Stomach (tissue), 9 donors: ENCODE results near the gene EIF4E1B. TPM values are rescaled to one million over a fixed set of nuclear protein-coding genes. Genes with fewer than 3 reads are reported as not detected.

Source experiments
- DNase-seq, 2 donors: peaks; one replicate each; pipeline versions ENCODE4 v3.0.0 to v3.0.0-alpha.2; 2013 to 2019
- H3K27ac ChIP-seq, 5 donors: fragments of 200-600 bp in 4 of 5; sonication (generic) in 4 of 5; one replicate each; pipeline ENCODE4 v1.5.1; 2013 to 2019; ENCODE audit warnings: mild to moderate bottlenecking in 1 of 5, moderate library complexity in 1 of 5
- H3K27me3 ChIP-seq, 3 donors: fragments of 200-600 bp; sonication (generic); one replicate each; pipeline ENCODE4 v1.5.1; 2017 to 2019; ENCODE audit warnings: mixed run types in 1 of 3
- H3K36me3 ChIP-seq, 4 donors: fragments of 200-600 bp; sonication (generic); 1 replicate in 3 of 4; 2 replicates in 1 of 4; pipeline ENCODE4 v1.5.1; 2016 to 2019
- H3K4me1 ChIP-seq, 4 donors: fragments of 200-600 bp; sonication (generic); one replicate each; pipeline ENCODE4 v1.5.1; 2016 to 2019
- H3K4me3 ChIP-seq, 4 donors: fragments of 200-600 bp; sonication (generic) in 3 of 4; one replicate each; pipeline ENCODE4 v1.5.1; 2016 to 2019; ENCODE audit warnings: mild to moderate bottlenecking in 1 of 4
- H3K9me3 ChIP-seq, 4 donors: fragments of 200-600 bp; sonication (generic); one replicate each; pipeline ENCODE4 v1.5.1; 2016 to 2019
- CTCF ChIP-seq, 7 experiments: fragments of 450-650 bp in 4 of 7; fragments of 200-600 bp in 3 of 7; sonication (generic) in 3 of 7; IDR thresholded peaks; one replicate each; pipeline ENCODE4 v1.5.1; 2016 to 2019; ENCODE audit warnings: antibody characterized with exemption in 7 of 7, control low read depth in 2 of 7, mild to moderate bottlenecking in 1 of 7
- EP300 ChIP-seq: sonication (generic); formaldehyde crosslinking; IDR thresholded peaks from one replicate; pipeline ENCODE4 v1.6.1; 2017; ENCODE audit warnings: antibody characterized with exemption
- POLR2A ChIP-seq, 4 donors: fragments of 450-650 bp; IDR thresholded peaks; one replicate each; pipeline ENCODE4 v1.6.1; 2016; ENCODE audit warnings: antibody characterized with exemption in 4 of 4, control low read depth in 2 of 4, mild to moderate bottlenecking in 1 of 4, moderate library complexity in 1 of 4
- POLR2AphosphoS5 ChIP-seq, 3 donors: sonication (generic); formaldehyde crosslinking; IDR thresholded peaks; one replicate each; pipeline ENCODE4 v1.6.1; 2016; ENCODE audit warnings: antibody characterized with exemption in 3 of 3
- WGBS, 5 donors: extraction: QIAGEN DNeasy Blood & Tissue Kit in 3 of 5; methylation state at CpG; one replicate each; pipeline versions ENCODE4 v1.1.5 to v1.1.7; 2013 to 2018; 5-methylcytosine and 5-hydroxymethylcytosine counted together
- intact Hi-C: fragments of 100-400 bp; cut with DNase I; formaldehyde crosslinking; loops from one replicate; pipeline ENCODE4 v1.15.1; 2023; ENCODE audit warnings: low total_unique reads
- polyA plus RNA-seq, 3 donors: library from polyadenylated mRNA; stranded (reverse); fragments of 200-250 nt; gene quantifications; one replicate each; pipeline ENCODE4 v1.2.3, GENCODE V29; 2013
- small RNA-seq, 4 donors: library from RNA; depleted of rRNA; stranded (forward); fragments of <200 nt; gene quantifications; one replicate each; pipeline ENCODE3, GENCODE V24; 2016
- total RNA-seq, 5 donors: library from RNA; depleted of rRNA; stranded (reverse); fragments of >200 nt; gene quantifications; one replicate each; pipeline versions ENCODE4 v1.1.0 to v1.2.3, GENCODE V29; 2014 to 2016
- donor health status: healthy with polysubstance abuse.
- donor health status: Bipolar disorder and iron deficiency.
- donor health status: healthy.

Gene EIF4E1B
- total and polyA plus RNA-seq, 8 donors: not detected

GRCh38 chr5:176695073-176695472 is 64.6 kb downstream of the EIF4E1B start:
- DNase-seq: no peak
- H3K4me3 ChIP-seq: no peak overlapping the region
- H3K9me3 ChIP-seq: no peaks in the 10 kb centered on the region
- H3K27ac ChIP-seq: no peak overlapping the region
- intact Hi-C loops: no loop called here
- H3K36me3 ChIP-seq: no peaks in the 10 kb centered on the region
- peaks cover 0 to 100% (median 44%) of the 10 kb centered on the region in 3 donors for H3K27me3 ChIP-seq
- no peak for TF ChIP-seq POLR2AphosphoS5 (IDR thresholded peaks at IDR 0.05)
- TF ChIP-seq EP300: no peak
- TF ChIP-seq POLR2A (IDR thresholded peaks at IDR 0.05): no peak
- no peak for TF ChIP-seq CTCF (IDR thresholded peaks at IDR 0.05)
- 62 to 80% (median 69%) methylated on average over 8 of the region's 8 CpGs for WGBS, 5 donors
- peaks cover 0 to 12% (median 9%) of the 10 kb centered on the region in 4 donors for H3K4me1 ChIP-seq

Small RNAs within 50 kb of the gene (small RNA-seq; reads per million reads assigned to genes)
- 0 reads per million in 4 donors for gene MIR4281

Other genes starting within 250 kb of the EIF4E1B start
- gene NOP16, start 242.1 kb upstream of the EIF4E1B start, total RNA-seq: 10 to 100 TPM in 2 of 5 donors, 1 to 10 TPM in 2, not detected in 1; 4.3 to 55.8 (median 9.2) TPM
- 10 to 100 TPM; 30.9 to 55.5 (median 38.0) TPM for gene NOP16, start 242.1 kb upstream of the EIF4E1B start, polyA plus RNA-seq
- 100 to 1,000 TPM in 4 of 5 donors, 10 to 100 TPM in 1; 47.2 to 233 (median 181) TPM for gene HIGD2A, start 241.9 kb upstream of the EIF4E1B start, total RNA-seq
- gene HIGD2A, start 241.9 kb upstream of the EIF4E1B start, polyA plus RNA-seq: 100 to 1,000 TPM; 207 to 248 (median 243) TPM
- 100 to 1,000 TPM in 4 of 5 donors, 10 to 100 TPM in 1; 81.9 to 427 (median 179) TPM for gene CLTB, start 214.1 kb upstream of the EIF4E1B start, total RNA-seq
- gene CLTB, start 214.1 kb upstream of the EIF4E1B start, polyA plus RNA-seq: 100 to 1,000 TPM; 171 to 280 (median 274) TPM
- gene FAF2, start 182.3 kb upstream of the EIF4E1B start, total RNA-seq: 10 to 100 TPM; 20.6 to 57.2 (median 39.3) TPM
- 10 to 100 TPM in 1 of 3 donors, 1 to 10 TPM in 2; 5.7 to 11.9 (median 9.8) TPM for gene FAF2, start 182.3 kb upstream of the EIF4E1B start, polyA plus RNA-seq
- 100 to 1,000 TPM in 1 of 5 donors, 10 to 100 TPM in 3, 1 to 10 TPM in 1; 6.6 to 176 (median 30.6) TPM for gene RNF44, start 93.3 kb upstream of the EIF4E1B start, total RNA-seq
- gene RNF44, start 93.3 kb upstream of the EIF4E1B start, polyA plus RNA-seq: 10 to 100 TPM; 11.5 to 15.1 (median 13.6) TPM
- gene CDHR2, start 81.3 kb upstream of the EIF4E1B start, total RNA-seq: 10 to 100 TPM in 3 of 5 donors, 1 to 10 TPM in 2; 9.6 to 18.7 (median 13.4) TPM
- gene CDHR2, start 81.3 kb upstream of the EIF4E1B start, polyA plus RNA-seq: 1 to 10 TPM in 1 of 3 donors, under 1 TPM in 2; 0.13 to 1.6 (median 0.76) TPM
- gene GPRIN1, start 20.5 kb upstream of the EIF4E1B start, total RNA-seq: 1 to 10 TPM in 1 of 5 donors, under 1 TPM in 2, not detected in 2; 0.72 to 1.4 (median 0.92) TPM
- under 1 TPM; 0.30 to 0.46 (median 0.37) TPM for gene GPRIN1, start 20.5 kb upstream of the EIF4E1B start, polyA plus RNA-seq
- not detected for gene SNCB, start 141 bp upstream of the EIF4E1B start, total RNA-seq
- not detected for gene SNCB, start 141 bp upstream of the EIF4E1B start, polyA plus RNA-seq
- 10 to 100 TPM in 3 of 5 donors, 1 to 10 TPM in 2; 2.3 to 79.9 (median 19.0) TPM for gene TSPAN17, start 16.8 kb downstream of the EIF4E1B start, total RNA-seq
- 10 to 100 TPM; 21.7 to 24.0 (median 21.8) TPM for gene TSPAN17, start 16.8 kb downstream of the EIF4E1B start, polyA plus RNA-seq
- gene UNC5A, start 179.9 kb downstream of the EIF4E1B start, total RNA-seq: under 1 TPM in 2 of 5 donors, not detected in 3; 0.55 to 0.72 TPM
- under 1 TPM in 2 of 3 donors, not detected in 1; 0.08 to 0.37 TPM for gene UNC5A, start 179.9 kb downstream of the EIF4E1B start, polyA plus RNA-seq